B cell (primary cell): ENCODE data around the gene CATSPER3. TPM values are rescaled to one million over a fixed set of nuclear protein-coding genes. Genes with fewer than 3 reads are reported as not detected.

Experiments
- ATAC-seq: fragments of 200-7000 bp; cut with Tn5 transposase; one replicate; pipeline ENCODE4 v1.10.0; 2021; ENCODE audit warnings: low read depth, mild to moderate bottlenecking, moderate number of reproducible peaks, moderate library complexity
- CTCF ChIA-PET: fragments of 350-600 bp; sonication (Branson Sonifier 250); formaldehyde crosslinking; loops from one replicate; lab custom pipeline; 2021; ENCODE audit warnings: antibody characterized with exemption, inconsistent platforms; lab: Charles Lee
- POLR2A ChIA-PET: fragments of 350-600 bp; sonication (Branson Sonifier 250); formaldehyde crosslinking; loops from one replicate; lab custom pipeline; 2021; ENCODE audit warnings: antibody characterized with exemption; lab: Charles Lee
- DNase-seq: peaks from one replicate; pipeline ENCODE4 v3.0.0; 2013
- H2AFZ ChIP-seq: 2 replicates; pipeline ENCODE4 v1.6.1; 2012; ENCODE audit warnings: mild to moderate bottlenecking, low read depth, low read length; ENCODE audit not compliant: insufficient read depth, poor library complexity, severe bottlenecking
- H3K27ac ChIP-seq, 2 donors: 1 replicate in 1 of 2; 2 replicates in 1 of 2; pipeline ENCODE4 v1.5.1; 2012 to 2013; ENCODE audit warnings: low read length in 2 of 2, mild to moderate bottlenecking in 2 of 2, moderate library complexity in 1 of 2
- H3K27me3 ChIP-seq, 4 experiments: fragments of 200-600 bp in 1 of 4; sonication (generic) in 1 of 4; replicated peaks in 1 of 4; 1 replicate in 2 of 4; 2 replicates in 2 of 4; pipeline versions ENCODE4 v1.6.1 to v1.7.0; 2013 to 2016; ENCODE audit warnings: low read length in 3 of 4, mild to moderate bottlenecking in 2 of 4, mixed read lengths in 1 of 4, moderate library complexity in 1 of 4; ENCODE audit not compliant: insufficient read depth in 4 of 4, control insufficient read depth in 3 of 4; ENCODE audit errors: control extremely low read depth in 1 of 4
- H3K36me3 ChIP-seq, 2 experiments: replicated peaks in 1 of 2; 1 replicate in 1 of 2; 2 replicates in 1 of 2; pipeline versions ENCODE4 v1.6.1 to v1.7.1; 2013; ENCODE audit warnings: low read length in 1 of 2; ENCODE audit not compliant: insufficient read depth in 2 of 2, control insufficient read depth in 1 of 2; ENCODE audit errors: control extremely low read depth in 1 of 2, extremely low read depth in 1 of 2
- H3K4me1 ChIP-seq, 2 donors: fragments of 200-600 bp in 1 of 2; sonication (generic) in 1 of 2; 1 replicate in 1 of 2; 2 replicates in 1 of 2; pipeline versions ENCODE4 v1.5.1 to v1.6.1; 2013 to 2017; ENCODE audit warnings: low read length in 2 of 2; ENCODE audit not compliant: control insufficient read depth in 2 of 2, insufficient read depth in 2 of 2
- H3K4me2 ChIP-seq: replicated peaks from 2 replicates; pipeline ENCODE3; 2012; ENCODE audit warnings: mild to moderate bottlenecking, low read depth, low read length; ENCODE audit not compliant: poor library complexity, severe bottlenecking
- H3K4me3 ChIP-seq, 5 experiments: fragments of 200-600 bp in 1 of 5; sonication (generic) in 1 of 5; 1 replicate in 3 of 5; 2 replicates in 2 of 5; pipeline versions ENCODE4 v1.5.1 to v1.7.0; 2011 to 2016; ENCODE audit warnings: low read length in 4 of 5, mild to moderate bottlenecking in 4 of 5, low read depth in 2 of 5, control low read depth in 1 of 5, moderate library complexity in 1 of 5; ENCODE audit not compliant: insufficient read depth in 1 of 5; ENCODE audit errors: control extremely low read depth in 1 of 5, extremely low read depth in 1 of 5
- H3K79me2 ChIP-seq: fragments of 200-600 bp; sonication (generic); one replicate; pipeline ENCODE4 v1.6.0; 2016; ENCODE audit warnings: low read length; ENCODE audit not compliant: control insufficient read depth, insufficient read depth
- H3K9ac ChIP-seq: fragments of 200-600 bp; sonication (generic); 2 replicates; pipeline ENCODE4 v1.6.1; 2017; ENCODE audit warnings: mild to moderate bottlenecking, low read length, moderate library complexity
- H3K9me3 ChIP-seq, 3 donors: one replicate each; pipeline versions ENCODE4 v1.6.1 to v1.7.1; 2013; ENCODE audit warnings: low read length in 2 of 3; ENCODE audit not compliant: control insufficient read depth in 2 of 3, insufficient read depth in 1 of 3; ENCODE audit errors: control extremely low read depth in 1 of 3
- H4K20me1 ChIP-seq: 2 replicates; pipeline ENCODE4 v1.6.0; 2012; ENCODE audit warnings: mild to moderate bottlenecking, low read length; ENCODE audit not compliant: insufficient read depth, control insufficient read depth, poor library complexity, severe bottlenecking
- H3K27ac Mint-ChIP-seq: one replicate; pipeline ENCODE4 v1.8.0; 2021; ENCODE audit warnings: mixed read lengths
- H3K27me3 Mint-ChIP-seq: one replicate; pipeline ENCODE4 v1.8.0; 2021; ENCODE audit warnings: mixed read lengths
- H3K4me1 Mint-ChIP-seq: one replicate; pipeline ENCODE4 v1.8.0; 2021; ENCODE audit warnings: mixed read lengths
- H3K4me3 Mint-ChIP-seq: one replicate; pipeline ENCODE4 v1.8.0; 2021; ENCODE audit warnings: mixed read lengths
- H3K9me3 Mint-ChIP-seq: one replicate; pipeline ENCODE4 v1.8.0; 2022; ENCODE audit warnings: mixed read lengths; ENCODE audit not compliant: insufficient read depth
- EZH2 ChIP-seq: IDR thresholded peaks from 2 replicates; pipeline ENCODE4 v1.6.1; 2012; ENCODE audit warnings: borderline replicate concordance, low read depth, mild to moderate bottlenecking, moderate library complexity, low read length; ENCODE audit not compliant: insufficient read depth, poor library complexity, severe bottlenecking
- WGBS: methylation state at CpG from one replicate; pipeline ENCODE4 v1.1.5; 2013; ENCODE audit warnings: missing lambda C conversion rate; ENCODE audit not compliant: insufficient coverage; 5-methylcytosine and 5-hydroxymethylcytosine counted together
- intact Hi-C: fragments of 100-400 bp; cut with micrococcal nuclease; formaldehyde crosslinking; loops from one replicate; pipeline ENCODE4 v1.10.0; 2022
- polyA plus RNA-seq: library from polyadenylated mRNA; depleted of rRNA; stranded (reverse); fragments of >200 nt; gene quantifications from 2 replicates; pipeline ENCODE4 v1.2.3, GENCODE V29; 2012
- total RNA-seq, 2 donors: library from RNA; stranded (reverse); fragments of 120-200 nt in 1 of 2; gene quantifications; 1 replicate in 1 of 2; 2 replicates in 1 of 2; pipeline versions ENCODE4 v1.2.3 to v1.2.4, GENCODE V29; 2013 to 2022
- TF ChIP-seq, protein P1 (sequence below): fragments of 200-600 bp; IDR thresholded peaks from one replicate; pipeline ENCODE4 v1.8.0; 2022; ENCODE audit warnings: antibody characterized with exemption, mild to moderate bottlenecking

CATSPER3 gene
- total and polyA plus RNA-seq, 2 donors (not counting 1 experiment from before 2014, with no cell fraction given): 0.79 to 1.3 TPM

DNA sequence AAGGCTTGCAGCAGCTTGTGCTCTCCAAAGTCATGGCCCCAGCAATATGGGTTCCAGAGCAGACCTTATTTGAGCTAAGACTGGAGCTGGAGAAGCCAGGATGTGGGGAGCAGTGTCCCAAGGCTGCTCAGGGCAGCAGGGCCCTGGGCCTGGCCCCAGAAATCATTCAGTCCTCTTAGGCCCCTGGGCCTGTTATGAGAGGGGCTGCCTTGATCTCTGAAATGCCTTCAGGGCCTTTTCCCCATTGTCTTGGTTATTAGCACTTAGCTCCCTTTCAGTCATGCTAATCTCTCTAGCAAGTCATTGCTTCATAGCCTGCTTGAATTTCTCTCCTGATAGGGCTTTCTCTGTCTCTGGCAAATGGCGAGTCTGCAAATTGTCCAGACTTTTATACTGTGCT lies 9.1 kb downstream of the CATSPER3 start:
- intact Hi-C loops: no loop called here
- 100% methylated on average over 1 of the region's 1 CpG for WGBS

DNA sequence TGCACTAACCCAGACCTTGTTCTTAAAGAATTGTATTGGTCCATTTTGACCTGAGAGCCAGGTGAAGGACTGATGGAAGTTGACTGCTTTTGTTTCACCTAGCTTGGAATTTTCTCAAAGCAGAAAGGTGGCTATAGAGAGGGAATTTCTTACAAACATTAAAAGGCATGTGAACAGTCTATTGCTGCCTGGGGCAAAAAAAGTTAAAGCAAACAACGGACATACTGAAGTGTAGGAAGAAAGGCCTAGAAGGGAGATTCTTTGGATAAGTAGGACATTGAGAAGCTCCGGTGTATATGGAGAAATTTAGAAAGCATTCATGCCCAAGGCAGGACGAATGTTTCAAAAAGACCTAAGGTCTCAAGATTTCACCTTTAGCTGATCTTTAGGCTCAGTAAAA lies 11.7 kb downstream of the CATSPER3 start:
- TF ChIP-seq, protein P1, sequence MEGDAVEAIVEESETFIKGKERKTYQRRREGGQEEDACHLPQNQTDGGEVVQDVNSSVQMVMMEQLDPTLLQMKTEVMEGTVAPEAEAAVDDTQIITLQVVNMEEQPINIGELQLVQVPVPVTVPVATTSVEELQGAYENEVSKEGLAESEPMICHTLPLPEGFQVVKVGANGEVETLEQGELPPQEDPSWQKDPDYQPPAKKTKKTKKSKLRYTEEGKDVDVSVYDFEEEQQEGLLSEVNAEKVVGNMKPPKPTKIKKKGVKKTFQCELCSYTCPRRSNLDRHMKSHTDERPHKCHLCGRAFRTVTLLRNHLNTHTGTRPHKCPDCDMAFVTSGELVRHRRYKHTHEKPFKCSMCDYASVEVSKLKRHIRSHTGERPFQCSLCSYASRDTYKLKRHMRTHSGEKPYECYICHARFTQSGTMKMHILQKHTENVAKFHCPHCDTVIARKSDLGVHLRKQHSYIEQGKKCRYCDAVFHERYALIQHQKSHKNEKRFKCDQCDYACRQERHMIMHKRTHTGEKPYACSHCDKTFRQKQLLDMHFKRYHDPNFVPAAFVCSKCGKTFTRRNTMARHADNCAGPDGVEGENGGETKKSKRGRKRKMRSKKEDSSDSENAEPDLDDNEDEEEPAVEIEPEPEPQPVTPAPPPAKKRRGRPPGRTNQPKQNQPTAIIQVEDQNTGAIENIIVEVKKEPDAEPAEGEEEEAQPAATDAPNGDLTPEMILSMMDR: no peak
- TF ChIP-seq EZH2: no peak
- no peaks in the 10 kb centered on the region for H3K4me1 ChIP-seq
- no peak overlapping the region for H3K4me3 ChIP-seq
- Mint-ChIP-seq H3K27me3 (peaks cover 5% of the 10 kb centered on the region), H3K9me3 (peaks cover 20% of the 10 kb centered on the region), H3K4me3 (no peak overlapping the region), H3K27ac (no peak overlapping the region), H3K4me1 (no peaks in the 10 kb centered on the region)
- no peak overlapping the region for H3K27ac ChIP-seq
- no peak overlapping the region for H2AFZ ChIP-seq
- no peaks in the 10 kb centered on the region for H4K20me1 ChIP-seq
- ATAC-seq: no peak
- no peak for DNase-seq
- H3K9me3 ChIP-seq: peaks cover 9 to 39% (median 38%) of the 10 kb centered on the region in 3 donors
- no peaks in the 10 kb centered on the region for H3K79me2 ChIP-seq
- intact Hi-C loops: no loop called here
- ChIA-PET POLR2A (no interaction called here), CTCF (no interaction called here)
- no peak overlapping the region for H3K4me2 ChIP-seq
- no peaks in the 10 kb centered on the region for H3K27me3 ChIP-seq
- WGBS: 100% methylated on average over 1 of the region's 3 CpGs
- no peak overlapping the region for H3K9ac ChIP-seq
- H3K36me3 ChIP-seq: no peaks in the 10 kb centered on the region

More for the DNA sequence above, 9.1 kb downstream of the CATSPER3 start:
- Histone ChIP-seq H3K36me3 (no peaks in the 10 kb centered on the region), H3K27ac (no peak overlapping the region), H3K4me1 (no peaks in the 10 kb centered on the region), H3K9me3 (peaks cover under 1 to 34% (median 22%) of the 10 kb centered on the region in 3 donors), H3K79me2 (no peaks in the 10 kb centered on the region), H3K4me2 (no peak overlapping the region), H3K27me3 (no peaks in the 10 kb centered on the region), H4K20me1 (no peaks in the 10 kb centered on the region), H3K4me3 (no peak overlapping the region), H3K9ac (no peak overlapping the region), H2AFZ (no peak overlapping the region)
- ChIA-PET CTCF (interaction anchor here (0.9 kb wide), 1 partner anchor 67 kb away, joined by 3 read pairs; no protein-coding TSS in a partner anchor), POLR2A (no interaction called here)
- TF ChIP-seq, protein P1: no peak
- TF ChIP-seq EZH2: no peak
- DNase-seq: no peak
- peaks cover 14% of the 10 kb centered on the region for H3K9me3 Mint-ChIP-seq
- no peak for ATAC-seq
- no peaks in the 10 kb centered on the region for H3K27me3 Mint-ChIP-seq
- H3K27ac Mint-ChIP-seq: no peak overlapping the region
- H3K4me3 Mint-ChIP-seq: no peak overlapping the region
- H3K4me1 Mint-ChIP-seq: no peaks in the 10 kb centered on the region
